K562 treated with DMSO at 1 percent for 12 hours (cell line): ENCODE results near the gene SHD. TPM values are rescaled to one million over a fixed set of nuclear protein-coding genes. Genes with fewer than 3 reads are reported as not detected.

Experiments
- total RNA-seq: library from RNA; unstranded; fragments of 300-600 nt; gene quantifications from 2 replicates; pipeline ENCODE4 v1.2.3, GENCODE V29; 2022; ENCODE audit not compliant: insufficient read depth

Gene SHD, protein sequence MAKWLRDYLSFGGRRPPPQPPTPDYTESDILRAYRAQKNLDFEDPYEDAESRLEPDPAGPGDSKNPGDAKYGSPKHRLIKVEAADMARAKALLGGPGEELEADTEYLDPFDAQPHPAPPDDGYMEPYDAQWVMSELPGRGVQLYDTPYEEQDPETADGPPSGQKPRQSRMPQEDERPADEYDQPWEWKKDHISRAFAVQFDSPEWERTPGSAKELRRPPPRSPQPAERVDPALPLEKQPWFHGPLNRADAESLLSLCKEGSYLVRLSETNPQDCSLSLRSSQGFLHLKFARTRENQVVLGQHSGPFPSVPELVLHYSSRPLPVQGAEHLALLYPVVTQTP
- not detected in 2 replicates for total RNA-seq

DNA sequence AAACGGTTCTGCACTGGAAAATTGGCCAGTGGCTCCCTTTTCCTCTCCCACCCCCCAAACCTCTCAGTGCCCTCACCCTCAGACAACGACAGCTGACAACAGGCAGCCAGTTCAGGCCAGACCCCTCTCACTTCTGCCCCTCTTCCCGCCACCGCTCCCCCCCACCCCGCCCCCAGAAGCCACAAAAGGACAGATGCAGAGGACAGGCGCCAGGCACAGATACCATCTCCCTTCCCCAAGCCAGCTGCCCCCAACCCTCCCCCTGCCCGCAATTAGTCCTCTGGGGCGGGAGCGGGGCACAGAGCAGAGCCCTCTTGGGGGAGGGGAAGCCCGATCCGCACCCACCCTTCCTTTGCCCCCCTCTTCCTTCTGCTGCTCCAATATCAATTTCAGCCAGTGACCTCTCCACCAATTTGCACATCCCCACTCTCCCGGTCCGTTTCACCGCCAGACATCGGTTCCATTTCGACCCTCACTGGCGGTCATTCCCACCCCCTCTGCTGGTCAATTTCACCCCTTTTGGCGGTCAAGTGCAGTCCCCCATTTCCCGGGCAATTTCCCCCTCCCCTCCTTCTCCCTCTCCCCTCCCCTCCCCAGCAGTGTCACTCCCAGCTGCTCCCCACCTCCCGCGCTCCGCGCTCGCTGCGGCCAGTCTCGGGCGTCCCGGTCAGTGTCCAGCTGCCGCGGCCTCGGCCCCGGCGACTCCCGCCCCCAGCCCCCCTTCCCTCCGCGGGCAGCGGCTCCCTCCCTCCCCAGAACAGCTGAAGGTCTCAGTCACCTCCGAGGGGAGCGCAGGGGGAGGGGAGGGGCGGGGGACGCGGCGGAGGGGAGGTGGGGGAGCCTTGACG is at the start of gene SHD:
Gene SHD, plus strand, starts transcription at position 848 of the 848 bp plus-strand sequence. CDS start 798 bp downstream, outside the sequence.

DNA sequence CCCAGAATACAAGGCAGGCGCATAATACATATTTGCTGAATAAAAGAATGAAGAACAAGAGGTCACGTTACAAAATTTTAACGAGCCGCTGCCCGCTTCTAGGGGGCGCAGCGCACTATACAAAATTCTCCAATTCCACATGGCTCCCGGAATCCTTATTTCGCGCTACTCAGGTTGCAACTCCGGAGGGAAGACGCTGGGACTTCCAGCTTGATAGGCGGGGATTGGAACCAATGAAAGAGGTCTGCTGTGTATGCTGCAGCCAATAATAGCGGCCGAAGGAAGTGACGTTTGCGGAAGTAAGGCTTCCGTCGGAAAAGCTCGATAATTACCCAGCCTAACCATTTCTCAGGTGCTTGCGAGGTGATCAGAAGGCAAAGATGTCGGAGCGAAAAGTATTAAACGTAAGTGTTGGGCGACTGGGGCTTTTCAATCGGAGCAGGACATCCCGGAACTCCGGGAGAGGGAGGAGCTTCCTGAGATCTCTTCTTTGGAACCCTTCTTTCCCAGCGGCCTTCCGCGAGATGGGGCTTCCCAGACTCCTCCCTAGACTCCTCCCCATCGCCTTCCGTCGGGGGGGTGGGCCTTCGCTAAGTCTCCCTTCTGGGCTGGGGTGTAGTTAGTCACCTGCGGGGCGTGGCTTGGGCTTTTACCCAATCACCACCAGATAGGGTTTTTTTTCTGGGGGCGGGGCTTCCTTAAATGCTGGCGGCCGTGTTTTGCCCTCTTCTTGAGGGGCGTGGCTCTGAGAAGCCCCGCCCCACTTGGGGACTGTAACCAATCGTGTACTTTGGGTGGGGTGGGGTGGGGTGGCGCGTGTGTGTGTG is 32.1 kb upstream of the SHD start, which contains the start of gene YJU2:
Gene YJU2, plus strand, starts transcription at position 314 of the 827 bp plus-strand sequence. Its CDS starts 67 bp downstream, at position 381.

DNA sequence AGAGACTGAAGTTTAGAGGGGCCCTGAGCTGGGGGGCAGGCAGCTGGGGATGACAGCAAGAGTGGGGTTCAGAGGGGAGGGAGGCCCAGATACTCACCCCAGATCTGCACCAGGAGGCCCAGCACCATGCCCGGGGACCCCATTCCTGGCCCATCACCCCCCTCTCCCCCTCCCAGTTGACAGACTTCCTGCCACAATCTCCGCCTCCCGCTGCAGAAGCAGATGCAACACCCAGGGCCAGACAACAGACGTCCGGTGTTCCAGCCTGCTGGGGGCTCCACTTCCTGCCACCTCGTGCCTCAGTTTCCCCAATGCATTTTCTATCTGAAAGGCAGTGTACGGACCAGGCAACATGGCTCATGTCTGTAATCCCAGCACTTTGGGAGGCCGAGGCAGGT is 23.2 kb downstream of the SHD start, which contains the start of gene TMIGD2:
Gene TMIGD2, minus strand, starts transcription at position 147 of the 398 bp plus-strand sequence. Its CDS starts 4 bp downstream, at position 143.

DNA sequence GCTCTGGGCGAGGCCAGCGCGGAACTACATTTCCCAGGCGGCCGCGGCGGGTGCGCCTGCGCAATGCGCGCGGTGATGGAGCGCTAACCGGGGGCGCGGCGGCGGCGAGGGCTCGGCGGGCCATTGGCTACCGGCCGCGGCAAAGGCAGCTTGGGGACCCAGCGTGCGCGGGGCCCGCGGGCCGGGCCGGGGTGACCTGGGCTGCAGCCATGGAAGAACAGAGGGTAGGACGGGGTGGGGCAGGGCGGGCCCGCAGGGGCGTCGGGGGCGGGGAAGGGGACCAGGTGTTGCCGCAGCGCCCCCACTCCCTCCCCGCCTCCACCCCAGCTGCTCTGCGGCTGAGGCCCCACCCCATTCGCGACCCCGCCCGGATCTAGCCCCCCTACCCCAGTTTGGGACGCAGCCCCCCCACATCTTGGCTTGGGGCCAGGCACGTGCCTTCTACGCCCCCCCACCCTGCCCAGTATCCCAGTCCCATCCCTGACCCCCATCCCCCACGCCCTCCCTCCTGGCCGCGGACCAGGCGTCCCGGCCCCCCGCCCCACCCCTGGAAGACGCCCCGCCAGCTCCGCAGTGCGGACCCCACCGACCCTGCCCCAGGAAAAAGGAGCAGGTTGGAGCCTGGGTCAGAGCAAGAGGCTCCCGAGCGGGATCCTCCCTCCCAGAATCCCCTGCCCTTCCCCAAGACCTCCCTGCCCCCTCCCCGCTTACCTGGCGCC is 25.6 kb downstream of the SHD start, which contains the start of gene FSD1:
Gene FSD1, plus strand, starts transcription at position 61 of the 719 bp plus-strand sequence. Its CDS starts 149 bp downstream, at position 210.

DNA sequence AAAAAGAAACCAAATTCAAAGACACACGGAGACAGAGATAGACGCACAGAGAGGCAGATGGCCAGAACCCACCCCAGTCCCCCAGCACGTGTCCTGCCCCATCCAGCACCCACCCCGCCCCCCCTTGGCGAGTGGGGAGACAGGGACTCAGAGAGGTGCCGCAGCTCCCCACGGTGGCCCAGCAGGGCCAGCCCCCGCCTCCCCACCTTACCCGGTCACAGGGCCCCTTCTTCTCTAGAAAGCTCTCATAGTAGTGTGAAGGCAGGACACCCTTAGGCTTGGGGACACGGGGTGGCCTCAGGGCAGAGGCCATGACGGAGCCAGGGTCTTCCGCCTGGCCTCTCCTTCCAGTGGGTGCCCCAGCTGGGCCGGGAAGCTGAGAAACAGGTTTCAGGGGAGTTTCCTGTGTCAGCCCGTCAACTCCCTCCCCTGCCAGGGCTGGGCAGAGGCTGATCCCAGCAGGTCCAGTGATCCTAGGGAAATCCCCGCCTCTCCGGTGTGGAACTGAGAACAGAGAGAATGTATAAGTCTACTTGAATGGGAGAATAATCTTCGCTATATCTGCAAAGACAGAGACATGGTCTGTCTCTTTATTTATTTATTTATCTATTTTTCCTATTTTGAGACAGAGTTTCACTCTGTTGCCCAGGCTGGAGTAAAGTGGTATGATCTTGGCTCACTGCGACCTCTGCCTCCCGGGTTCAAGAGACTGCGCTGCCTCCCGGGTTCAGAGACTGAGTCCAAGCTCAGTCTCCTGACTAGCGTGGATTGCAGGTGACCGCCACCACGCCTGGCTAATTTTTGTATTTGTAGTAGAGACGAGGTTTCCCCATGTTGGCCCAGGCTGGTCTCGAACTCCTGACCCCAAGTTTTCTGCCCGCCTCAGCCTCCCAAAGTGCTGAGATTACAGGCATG is 59.6 kb downstream of the SHD start, which contains the start of gene STAP2:
Gene STAP2, minus strand, starts transcription at position 387 of the 915 bp plus-strand sequence. Its CDS starts 74 bp downstream, at position 313.

Other genes starting within 250 kb of the SHD start
- gene ZBTB7A, start 212.4 kb upstream of the SHD start, total RNA-seq, result 15.0 and 20.7 TPM in 2 replicates
- 302 and 352 TPM in 2 replicates for gene MAP2K2, start 155.1 kb upstream of the SHD start, total RNA-seq
- not detected in 2 replicates for gene CREB3L3, start 125.6 kb upstream of the SHD start, total RNA-seq
- 38.9 and 39.4 TPM in 2 replicates for gene SIRT6, start 96.7 kb upstream of the SHD start, total RNA-seq
- gene ANKRD24, start 96.6 kb upstream of the SHD start, total RNA-seq, result 0.44 TPM in 1 of 2 replicates, not detected in the other
- gene EBI3, start 49.7 kb upstream of the SHD start, total RNA-seq, result 2.0 TPM in 1 of 2 replicates, not detected in the other
- 22.4 and 26.2 TPM in 2 replicates for gene YJU2, start 32.2 kb upstream of the SHD start, total RNA-seq
- not detected in 2 replicates for gene TMIGD2, start 23.1 kb downstream of the SHD start, total RNA-seq
- not detected in 2 replicates for gene FSD1, start 25.3 kb downstream of the SHD start, total RNA-seq
- gene STAP2, start 59.6 kb downstream of the SHD start, total RNA-seq, result 1.5 and 5.0 TPM in 2 replicates
- 11.5 and 12.9 TPM in 2 replicates for gene MPND, start 64.3 kb downstream of the SHD start, total RNA-seq
- 78.4 and 89.0 TPM in 2 replicates for gene SH3GL1, start 121.3 kb downstream of the SHD start, total RNA-seq
- 46.1 and 85.8 TPM in 2 replicates for gene CHAF1A, start 123.4 kb downstream of the SHD start, total RNA-seq
- gene UBXN6, start 178.5 kb downstream of the SHD start, total RNA-seq, result 126 and 174 TPM in 2 replicates
- gene HDGFL2, start 193.0 kb downstream of the SHD start, total RNA-seq, result 47.7 and 49.5 TPM in 2 replicates
- gene PLIN4, start 239.2 kb downstream of the SHD start, total RNA-seq, result 0.15 and 0.23 TPM in 2 replicates